ENCODE results near the gene INTS11.

INTS11 gene

GRCh38 chr1:1343811-1344421 is 19.5 kb upstream of the INTS11 start:
- DNase-seq (ENCODE audit: low read depth) = no peak

- no peak for DNase-seq (ENCODE audit: low read depth)
These were observed 18.2 kb upstream of the INTS11 start for GRCh38 chr1:1342584-1343115.

- no peak for DNase-seq (ENCODE audit: low read depth)
These were observed 17.7 kb upstream of the INTS11 start for GRCh38 chr1:1342061-1342562.

- no peak for DNase-seq (ENCODE audit: low read depth)
These were observed 17.1 kb upstream of the INTS11 start for GRCh38 chr1:1341549-1342021.

- no peak for DNase-seq (ENCODE audit: low read depth)
These were observed 16.5 kb upstream of the INTS11 start for GRCh38 chr1:1340791-1341548.

GRCh38 chr1:1340185-1340584 is 15.7 kb upstream of the INTS11 start:
- no peak for DNase-seq (ENCODE audit: low read depth)

- no peak for DNase-seq (ENCODE audit: low read depth)
These were observed 13.8 kb upstream of the INTS11 start for GRCh38 chr1:1338278-1338677.

- DNase-seq (ENCODE audit: low read depth) = no peak
These were observed 13.3 kb upstream of the INTS11 start for GRCh38 chr1:1337793-1338147.

- DNase-seq (ENCODE audit: low read depth) = no peak
These were observed 12.7 kb upstream of the INTS11 start for GRCh38 chr1:1336931-1337792.

GRCh38 chr1:1336446-1336845 is 12.0 kb upstream of the INTS11 start:
- DNase-seq (ENCODE audit: low read depth) = no peak

- DNase-seq (ENCODE audit: low read depth) = no peak
These were observed 11.4 kb upstream of the INTS11 start for GRCh38 chr1:1335792-1336248.

- no peak for DNase-seq (ENCODE audit: low read depth)
These were observed 10.8 kb upstream of the INTS11 start for GRCh38 chr1:1335283-1335682.

GRCh38 chr1:1334835-1335234 is 10.4 kb upstream of the INTS11 start:
- no peak for DNase-seq (ENCODE audit: low read depth)

- DNase-seq (ENCODE audit: low read depth) = no peak
These were observed 9.2 kb upstream of the INTS11 start for GRCh38 chr1:1333551-1334241.

- no peak for DNase-seq (ENCODE audit: low read depth)
These were observed 8.5 kb upstream of the INTS11 start for GRCh38 chr1:1332774-1333480.

- no peak for DNase-seq (ENCODE audit: low read depth)
These were observed 7.7 kb upstream of the INTS11 start for GRCh38 chr1:1332031-1332755.

GRCh38 chr1:1331068-1331965 is 6.9 kb upstream of the INTS11 start, which contains the start of gene TAS1R3:
TAS1R3 (plus strand) TSS chr1:1331280; CDS start chr1:1331346, 66 bp downstream.
- no peak for DNase-seq (ENCODE audit: low read depth)

GRCh38 chr1:1330366-1331067 is 6.1 kb upstream of the INTS11 start:
- no peak for DNase-seq (ENCODE audit: low read depth)
